GM23338 (cell line): ENCODE data around the gene CRACR2A.

Source experiments
- EZH2 ChIP-seq: fragments of 200-600 bp; sonication (generic); IDR thresholded peaks from one replicate; pipeline ENCODE4 v1.8.0; 2017; ENCODE audit warnings: antibody characterized with exemption, mild to moderate bottlenecking, low read depth; ENCODE audit not compliant: unreplicated experiment
- POLR2AphosphoS5 ChIP-seq: IDR thresholded peaks from 2 replicates; pipeline ENCODE4 v1.6.1; 2016; ENCODE audit warnings: antibody characterized with exemption, low read depth

- no peak for TF ChIP-seq EZH2
- no peak for TF ChIP-seq POLR2AphosphoS5
Observed at GRCh38 chr12:3720772-3721171, 32.1 kb downstream of the CRACR2A start.
